GM12878 (cell line): ENCODE results near the gene CWF19L1. TPM values are rescaled to one million over a fixed set of nuclear protein-coding genes. Genes with fewer than 3 reads are reported as not detected.

ENCODE experiments used
- CBX5 ChIP-seq: sonication (generic); IDR thresholded peaks from 2 replicates; pipeline ENCODE4 v1.6.1; 2016; ENCODE audit warnings: low read depth, moderate library complexity, mild to moderate bottlenecking, inconsistent platforms
- CREB1 ChIP-seq: IDR thresholded peaks from 2 replicates; pipeline ENCODE4 v1.6.1; 2012; ENCODE audit warnings: low read depth, mild to moderate bottlenecking, inconsistent platforms
- ESRRA ChIP-seq: IDR thresholded peaks from 2 replicates; pipeline ENCODE4 v1.6.1; 2012; ENCODE audit warnings: mild to moderate bottlenecking, low read length, improper control_type of control experiment
- FOS ChIP-seq: IDR thresholded peaks from 3 replicates; pipeline ENCODE4 v1.6.1; 2011; ENCODE audit warnings: borderline replicate concordance; ENCODE audit not compliant: insufficient read length; ENCODE audit errors: extremely low read depth
- FOXK2 ChIP-seq: fragments of 450-650 bp; IDR thresholded peaks from 2 replicates; pipeline ENCODE4 v1.6.1; 2017; ENCODE audit warnings: mild to moderate bottlenecking, moderate library complexity
- HCFC1 ChIP-seq: fragments of 150-350 bp; IDR thresholded peaks from 2 replicates; pipeline ENCODE4 v1.6.1; 2014; ENCODE audit warnings: low read length
- KDM1A ChIP-seq: fragments of 200-600 bp; sonication (generic); IDR thresholded peaks from 2 replicates; pipeline ENCODE4 v1.6.1; 2016; ENCODE audit warnings: borderline replicate concordance
- NFIC ChIP-seq: IDR thresholded peaks from 2 replicates; pipeline ENCODE4 v1.6.1; 2012; ENCODE audit warnings: low read depth, mild to moderate bottlenecking, inconsistent platforms, low read length, moderate library complexity
- POLR2AphosphoS5 ChIP-seq: IDR thresholded peaks from 2 replicates; pipeline ENCODE4 v1.6.1; 2011; ENCODE audit warnings: mild to moderate bottlenecking, low read length, inconsistent platforms
- SMAD5 ChIP-seq: IDR thresholded peaks from 2 replicates; pipeline ENCODE4 v1.6.1; 2016; ENCODE audit warnings: antibody characterized with exemption, low read depth
- SMC3 ChIP-seq: IDR thresholded peaks from 2 replicates; pipeline ENCODE4 v1.6.1; 2011; ENCODE audit warnings: low read length, improper control_type of control experiment, borderline replicate concordance
- SP1 ChIP-seq: IDR thresholded peaks from one replicate; pipeline ENCODE4 v1.6.1; 2011; ENCODE audit warnings: low read depth, low read length
- TARDBP ChIP-seq: IDR thresholded peaks from 2 replicates; pipeline ENCODE4 v1.6.1; 2016; ENCODE audit warnings: borderline replicate concordance
- TCF3 ChIP-seq: IDR thresholded peaks from 2 replicates; pipeline ENCODE4 v1.6.1; 2012; ENCODE audit warnings: low read depth, mild to moderate bottlenecking, low read length, borderline replicate concordance; ENCODE audit not compliant: insufficient read depth
- ZNF217 ChIP-seq: fragments of 450-650 bp; IDR thresholded peaks from 2 replicates; pipeline ENCODE4 v1.6.1; 2017; ENCODE audit warnings: antibody characterized with exemption, mild to moderate bottlenecking
- polyA plus RNA-seq, 11 experiments: library from polyadenylated mRNA; depleted of rRNA in 4 of 11; unstranded in 6 of 11; stranded (reverse) in 5 of 11; fragments of >200 nt; fragmentation: Nextera tagmentation in 4 of 11; fragmentation: Illumina TruSeq in 1 of 11; extraction: Ambion mirVana in 4 of 11; extraction: Trizol in 1 of 11; gene quantifications; 1 replicate in 1 of 11; 2 replicates in 10 of 11; pipeline versions ENCODE4 v1.2.1 to v1.2.3, GENCODE V29; 2011 to 2016; ENCODE audit warnings: inconsistent platforms in 2 of 11, missing spikeins in 2 of 11, low read depth in 1 of 11
- total RNA-seq, 4 experiments: library from RNA; depleted of rRNA in 3 of 4; stranded (reverse); fragments of >200 nt in 3 of 4; fragmentation: Illumina TruSeq in 1 of 4; extraction: Trizol in 1 of 4; gene quantifications; 2 replicates each; pipeline versions ENCODE4 v1.2.1 to v1.2.3, GENCODE V29; 2013 to 2021
- TF ChIP-seq, protein P1 (sequence below): fragments of 450-650 bp; IDR thresholded peaks from 2 replicates; pipeline ENCODE4 v1.6.1; 2017; ENCODE audit warnings: borderline replicate concordance
- TF ChIP-seq, protein P2 (sequence below): fragments of 150-350 bp; IDR thresholded peaks from 2 replicates; pipeline ENCODE4 v1.6.1; 2014; ENCODE audit warnings: mild to moderate bottlenecking, low read depth, low read length
- TF ChIP-seq, protein P3 (sequence below): IDR thresholded peaks from 2 replicates; pipeline ENCODE4 v1.6.1; 2012; ENCODE audit warnings: mild to moderate bottlenecking, low read depth, low read length
- TF ChIP-seq, protein P4 (sequence below): IDR thresholded peaks from 2 replicates; pipeline ENCODE4 v1.6.1; 2012; ENCODE audit warnings: low read length, inconsistent platforms

CWF19L1 gene
- total and polyA plus RNA-seq, 10 of the 15 experiments (the other 5 are each of a cell fraction or from before 2014, with no cell fraction given) = 30.2 to 51.7 (median 38.1) TPM

DNA sequence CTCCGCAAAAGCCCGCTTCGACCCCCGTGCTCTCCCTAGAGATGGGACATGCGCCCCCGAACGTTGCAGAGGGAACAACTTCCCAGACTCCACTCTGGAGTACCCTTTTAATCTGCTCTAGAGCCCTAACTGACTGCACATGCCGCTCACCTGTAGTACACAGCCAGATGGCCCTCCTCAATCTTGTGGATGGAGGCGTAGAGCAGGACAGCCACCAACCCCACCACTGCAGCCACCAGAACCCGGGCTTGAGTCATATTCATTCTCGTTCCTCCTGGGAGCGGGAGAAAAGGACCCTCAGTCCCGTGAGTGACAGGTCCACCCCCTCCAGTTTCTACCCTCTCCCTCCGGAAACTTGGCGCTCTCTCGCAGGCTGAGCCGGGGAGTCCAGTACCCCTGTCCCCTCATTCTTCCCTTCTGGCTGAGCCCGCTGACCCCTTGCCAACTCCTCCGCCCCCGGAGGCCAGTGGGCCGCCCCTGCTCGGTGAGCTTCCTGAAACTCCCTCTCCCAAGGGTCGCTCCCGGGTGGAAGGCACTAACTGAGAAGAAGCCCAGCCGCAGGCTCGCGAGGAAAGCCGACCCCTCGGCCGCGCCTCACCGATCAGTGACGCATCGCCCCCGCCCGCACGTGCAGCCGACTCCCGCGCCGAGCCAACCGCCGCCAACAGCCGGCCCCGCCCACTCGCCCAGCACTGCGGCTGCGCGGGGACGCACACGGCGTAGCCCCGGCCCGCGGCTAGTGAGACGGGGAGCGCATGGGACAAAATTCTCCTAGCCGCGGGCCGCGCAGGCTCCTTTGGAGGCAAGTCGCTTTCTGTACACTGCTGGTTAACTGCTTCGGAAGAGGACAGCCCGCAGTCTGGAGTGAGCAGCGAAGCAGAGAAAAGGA is 81.8 kb downstream of the CWF19L1 start, which contains the start of gene ERLIN1 (continued):
- TF ChIP-seq FOS (no peak), SMC3 (no peak), KDM1A (no peak), NFIC (peak; percentile 52; the same call in 1 of the 2 replicates), TARDBP (no peak), ESRRA (0 out of 2 replicates have a peak, but pooled peaks have one; percentile 4), HCFC1 (peak; percentile 41; the same call in 1 of the 2 replicates), POLR2AphosphoS5 (peak; percentile 82), CBX5 (no peak), FOXK2 (no peak), SMAD5 (no peak), TCF3 (peak; percentile 71; the same call in 1 of the 2 replicates), SP1 (no peak), CREB1 (peak; percentile 72; the same call in 1 of the 2 replicates), ZNF217 (0 out of 2 replicates have a peak, but pooled peaks have one; percentile 30)
- TF ChIP-seq, protein P1, sequence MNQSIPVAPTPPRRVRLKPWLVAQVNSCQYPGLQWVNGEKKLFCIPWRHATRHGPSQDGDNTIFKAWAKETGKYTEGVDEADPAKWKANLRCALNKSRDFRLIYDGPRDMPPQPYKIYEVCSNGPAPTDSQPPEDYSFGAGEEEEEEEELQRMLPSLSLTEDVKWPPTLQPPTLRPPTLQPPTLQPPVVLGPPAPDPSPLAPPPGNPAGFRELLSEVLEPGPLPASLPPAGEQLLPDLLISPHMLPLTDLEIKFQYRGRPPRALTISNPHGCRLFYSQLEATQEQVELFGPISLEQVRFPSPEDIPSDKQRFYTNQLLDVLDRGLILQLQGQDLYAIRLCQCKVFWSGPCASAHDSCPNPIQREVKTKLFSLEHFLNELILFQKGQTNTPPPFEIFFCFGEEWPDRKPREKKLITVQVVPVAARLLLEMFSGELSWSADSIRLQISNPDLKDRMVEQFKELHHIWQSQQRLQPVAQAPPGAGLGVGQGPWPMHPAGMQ = no peak
- TF ChIP-seq, protein P2, sequence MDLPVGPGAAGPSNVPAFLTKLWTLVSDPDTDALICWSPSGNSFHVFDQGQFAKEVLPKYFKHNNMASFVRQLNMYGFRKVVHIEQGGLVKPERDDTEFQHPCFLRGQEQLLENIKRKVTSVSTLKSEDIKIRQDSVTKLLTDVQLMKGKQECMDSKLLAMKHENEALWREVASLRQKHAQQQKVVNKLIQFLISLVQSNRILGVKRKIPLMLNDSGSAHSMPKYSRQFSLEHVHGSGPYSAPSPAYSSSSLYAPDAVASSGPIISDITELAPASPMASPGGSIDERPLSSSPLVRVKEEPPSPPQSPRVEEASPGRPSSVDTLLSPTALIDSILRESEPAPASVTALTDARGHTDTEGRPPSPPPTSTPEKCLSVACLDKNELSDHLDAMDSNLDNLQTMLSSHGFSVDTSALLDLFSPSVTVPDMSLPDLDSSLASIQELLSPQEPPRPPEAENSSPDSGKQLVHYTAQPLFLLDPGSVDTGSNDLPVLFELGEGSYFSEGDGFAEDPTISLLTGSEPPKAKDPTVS = no peak
- TF ChIP-seq, protein P3, sequence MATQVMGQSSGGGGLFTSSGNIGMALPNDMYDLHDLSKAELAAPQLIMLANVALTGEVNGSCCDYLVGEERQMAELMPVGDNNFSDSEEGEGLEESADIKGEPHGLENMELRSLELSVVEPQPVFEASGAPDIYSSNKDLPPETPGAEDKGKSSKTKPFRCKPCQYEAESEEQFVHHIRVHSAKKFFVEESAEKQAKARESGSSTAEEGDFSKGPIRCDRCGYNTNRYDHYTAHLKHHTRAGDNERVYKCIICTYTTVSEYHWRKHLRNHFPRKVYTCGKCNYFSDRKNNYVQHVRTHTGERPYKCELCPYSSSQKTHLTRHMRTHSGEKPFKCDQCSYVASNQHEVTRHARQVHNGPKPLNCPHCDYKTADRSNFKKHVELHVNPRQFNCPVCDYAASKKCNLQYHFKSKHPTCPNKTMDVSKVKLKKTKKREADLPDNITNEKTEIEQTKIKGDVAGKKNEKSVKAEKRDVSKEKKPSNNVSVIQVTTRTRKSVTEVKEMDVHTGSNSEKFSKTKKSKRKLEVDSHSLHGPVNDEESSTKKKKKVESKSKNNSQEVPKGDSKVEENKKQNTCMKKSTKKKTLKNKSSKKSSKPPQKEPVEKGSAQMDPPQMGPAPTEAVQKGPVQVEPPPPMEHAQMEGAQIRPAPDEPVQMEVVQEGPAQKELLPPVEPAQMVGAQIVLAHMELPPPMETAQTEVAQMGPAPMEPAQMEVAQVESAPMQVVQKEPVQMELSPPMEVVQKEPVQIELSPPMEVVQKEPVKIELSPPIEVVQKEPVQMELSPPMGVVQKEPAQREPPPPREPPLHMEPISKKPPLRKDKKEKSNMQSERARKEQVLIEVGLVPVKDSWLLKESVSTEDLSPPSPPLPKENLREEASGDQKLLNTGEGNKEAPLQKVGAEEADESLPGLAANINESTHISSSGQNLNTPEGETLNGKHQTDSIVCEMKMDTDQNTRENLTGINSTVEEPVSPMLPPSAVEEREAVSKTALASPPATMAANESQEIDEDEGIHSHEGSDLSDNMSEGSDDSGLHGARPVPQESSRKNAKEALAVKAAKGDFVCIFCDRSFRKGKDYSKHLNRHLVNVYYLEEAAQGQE = no peak
- TF ChIP-seq, protein P4, sequence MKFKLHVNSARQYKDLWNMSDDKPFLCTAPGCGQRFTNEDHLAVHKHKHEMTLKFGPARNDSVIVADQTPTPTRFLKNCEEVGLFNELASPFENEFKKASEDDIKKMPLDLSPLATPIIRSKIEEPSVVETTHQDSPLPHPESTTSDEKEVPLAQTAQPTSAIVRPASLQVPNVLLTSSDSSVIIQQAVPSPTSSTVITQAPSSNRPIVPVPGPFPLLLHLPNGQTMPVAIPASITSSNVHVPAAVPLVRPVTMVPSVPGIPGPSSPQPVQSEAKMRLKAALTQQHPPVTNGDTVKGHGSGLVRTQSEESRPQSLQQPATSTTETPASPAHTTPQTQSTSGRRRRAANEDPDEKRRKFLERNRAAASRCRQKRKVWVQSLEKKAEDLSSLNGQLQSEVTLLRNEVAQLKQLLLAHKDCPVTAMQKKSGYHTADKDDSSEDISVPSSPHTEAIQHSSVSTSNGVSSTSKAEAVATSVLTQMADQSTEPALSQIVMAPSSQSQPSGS = no peak
